CD4-positive, alpha-beta T cell treated with Interleukin-12 subunit alpha and Interleukin-12 subunit beta, for 1 hour (primary cell): ENCODE measurements around the gene TRIM71.
"Not testable (repeated sequence)": the region's sequence is repeated elsewhere in the genome, so short reads cannot be mapped to it uniquely, and the experiment has no call there.

Experiments
- DNase-seq: peaks from one replicate; pipeline ENCODE4 v3.0.0-alpha.2; 2020

Gene TRIM71

GRCh38 chr3:32844322-32844654 lies 26.5 kb downstream of the TRIM71 start:
- no peak for DNase-seq

DNA sequence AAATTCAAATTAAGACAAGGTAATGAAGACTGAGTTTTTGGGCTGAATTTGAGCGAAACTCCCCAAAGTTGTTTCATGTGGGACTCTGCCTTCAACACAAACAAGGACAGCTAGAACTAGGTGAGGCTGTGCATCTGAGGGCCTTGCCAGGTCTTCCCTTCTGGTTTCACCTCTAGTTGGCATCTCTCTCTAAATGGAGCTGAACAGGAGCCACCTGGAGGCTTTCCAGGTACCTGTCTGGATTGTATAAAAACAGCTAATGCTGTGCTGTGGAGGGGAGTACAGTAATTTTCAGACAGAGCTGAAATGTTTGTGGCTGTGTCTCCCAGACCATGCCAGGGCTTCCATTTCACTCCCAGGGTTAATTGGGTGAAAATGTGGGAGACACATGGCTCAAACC lies 27.1 kb downstream of the TRIM71 start:
- no peak for DNase-seq

- DNase-seq, result not testable (repeated sequence)
Observed at GRCh38 chr3:32845546-32845945, 27.7 kb downstream of the TRIM71 start.

- not testable (repeated sequence) for DNase-seq
Observed at GRCh38 chr3:32847045-32847444, 29.2 kb downstream of the TRIM71 start.

- no peak for DNase-seq
Observed at GRCh38 chr3:32847528-32847927, 29.7 kb downstream of the TRIM71 start.

DNA sequence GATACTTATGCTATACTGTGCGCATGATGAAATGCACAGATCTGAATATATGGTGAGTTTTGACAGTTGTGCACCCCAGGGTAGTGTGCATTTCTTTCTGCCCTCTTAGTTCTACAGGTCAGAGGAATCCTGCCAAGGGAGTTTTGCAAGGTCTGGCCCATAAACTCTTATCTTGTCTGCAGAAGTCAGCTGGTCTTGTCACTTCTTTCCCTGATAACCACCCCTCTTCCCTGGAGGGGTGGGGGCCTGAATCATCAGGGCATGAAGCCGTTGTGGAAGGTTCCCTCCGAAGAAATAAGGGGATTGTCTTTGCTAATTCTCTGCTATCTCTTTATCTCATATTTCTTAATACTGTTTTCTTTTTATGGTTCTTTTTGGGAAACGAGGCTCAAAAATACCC lies 30.4 kb downstream of the TRIM71 start:
- no peak for DNase-seq

- DNase-seq, result no peak
Observed at GRCh38 chr3:32849046-32849445, 31.2 kb downstream of the TRIM71 start.

GRCh38 chr3:32850226-32850625 lies 32.4 kb downstream of the TRIM71 start:
- DNase-seq, result no peak

GRCh38 chr3:32850636-32851035 lies 32.8 kb downstream of the TRIM71 start:
- no peak for DNase-seq

GRCh38 chr3:32852146-32852545 lies 34.3 kb downstream of the TRIM71 start:
- DNase-seq, result no peak

- DNase-seq, result no peak
Observed at GRCh38 chr3:32855350-32855953, 37.7 kb downstream of the TRIM71 start.

GRCh38 chr3:32856355-32856889 lies 38.6 kb downstream of the TRIM71 start:
- no peak for DNase-seq

GRCh38 chr3:32856901-32857507 lies 39.2 kb downstream of the TRIM71 start:
- DNase-seq, result no peak

GRCh38 chr3:32857921-32858320 lies 40.1 kb downstream of the TRIM71 start:
- DNase-seq, result no peak

DNA sequence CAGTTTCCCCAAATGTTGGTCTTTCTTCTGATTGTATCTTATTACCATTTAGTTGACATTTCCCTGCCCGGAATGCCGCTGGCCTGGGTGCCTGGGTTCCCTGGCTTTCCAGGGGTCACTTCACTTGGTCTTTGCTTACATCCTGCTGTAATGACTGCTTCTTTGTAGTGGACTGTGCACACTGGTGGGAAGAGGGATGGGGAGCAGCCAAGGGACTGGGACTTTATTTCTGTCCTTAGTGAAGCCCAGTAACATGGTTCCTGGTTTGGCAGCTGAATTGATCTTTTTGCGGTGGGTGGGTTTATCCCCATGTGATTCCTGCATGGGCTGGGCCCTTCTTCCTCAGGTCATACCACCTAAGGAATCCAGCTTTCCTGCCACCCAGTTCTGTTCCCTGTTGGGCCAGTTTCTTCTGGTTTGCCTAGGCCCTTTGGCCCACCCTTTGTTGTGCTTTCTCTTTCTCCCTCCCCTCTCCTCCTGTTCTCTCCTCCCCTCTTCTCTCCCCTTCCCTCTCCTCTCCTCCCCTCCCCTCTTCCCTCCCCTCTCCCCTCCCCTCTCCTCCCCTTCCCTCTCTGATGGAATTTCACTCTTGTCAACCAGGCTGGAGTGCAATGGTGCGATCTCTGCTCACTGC lies 41.9 kb downstream of the TRIM71 start:
- no peak for DNase-seq

- no peak for DNase-seq
Observed at GRCh38 chr3:32860499-32860898, 42.7 kb downstream of the TRIM71 start.

GRCh38 chr3:32861681-32862080 lies 43.9 kb downstream of the TRIM71 start:
- no peak for DNase-seq

GRCh38 chr3:32862247-32862935 lies 44.6 kb downstream of the TRIM71 start:
- DNase-seq, result no peak

DNA sequence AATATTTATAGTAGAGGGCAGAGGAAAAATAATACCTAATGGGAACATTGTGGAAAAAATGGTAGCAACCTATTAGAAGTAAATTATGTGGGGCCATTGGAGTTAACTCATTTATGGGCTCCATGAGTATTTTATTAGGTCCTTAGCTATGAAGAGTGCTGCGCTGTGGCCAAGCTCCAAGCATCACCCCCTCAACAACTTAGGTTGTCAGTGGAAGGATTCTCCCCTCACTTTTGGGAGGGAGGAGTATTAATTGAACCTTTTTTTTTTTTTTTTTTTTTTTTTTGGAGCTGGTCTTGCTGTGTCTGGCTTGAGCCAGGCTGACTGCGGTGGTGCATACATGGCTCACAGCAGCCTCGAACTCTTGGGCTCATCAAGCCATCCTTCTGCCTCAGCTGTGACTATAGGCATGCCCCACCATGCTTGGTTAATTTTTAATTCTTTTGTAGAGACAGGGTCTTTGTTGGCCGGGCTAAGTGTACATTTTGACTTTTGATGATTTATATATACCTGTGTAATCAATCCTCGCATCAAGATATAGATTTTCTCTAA lies 45.2 kb downstream of the TRIM71 start:
- no peak for DNase-seq

GRCh38 chr3:32865383-32865782 lies 47.6 kb downstream of the TRIM71 start:
- no peak for DNase-seq

GRCh38 chr3:32866533-32866932 lies 48.7 kb downstream of the TRIM71 start:
- no peak for DNase-seq

DNA sequence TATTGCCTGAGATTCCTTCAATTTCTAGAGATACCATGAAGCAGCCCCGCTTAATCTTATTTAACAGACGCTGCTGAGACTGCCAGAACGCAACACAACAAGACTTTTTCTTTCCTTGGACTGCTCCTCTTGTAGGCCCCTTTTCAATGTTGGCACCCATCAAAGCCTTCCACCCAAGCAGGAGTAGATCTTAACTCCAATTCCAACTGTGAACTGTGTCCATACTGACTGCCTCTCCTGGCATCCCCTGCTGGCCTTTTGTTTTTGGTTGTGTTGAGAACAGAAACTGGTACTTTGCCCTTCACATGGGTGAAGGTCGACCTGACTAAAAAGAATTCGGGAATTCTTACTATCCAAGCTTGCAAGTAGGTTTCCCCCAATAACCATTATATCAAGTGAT lies 50.2 kb downstream of the TRIM71 start:
- no peak for DNase-seq

GRCh38 chr3:32868719-32869512 lies 51.1 kb downstream of the TRIM71 start:
- DNase-seq, result no peak
